Stimulated activated CD4-positive, alpha-beta T cell treated with anti-CD3 and anti-CD28 coated beads, Interleukin-1b, Interleukin-23, amount 100 ng/mL, for 24 hours (primary cell): ENCODE measurements around the gene WSB1.

Experiments
- DNase-seq, 4 experiments: peaks; one replicate each; pipeline ENCODE4 v3.0.0-alpha.2; 2020; ENCODE audit warnings: low read depth in 4 of 4, low spot score in 1 of 4

The WSB1 gene

GRCh38 chr17:27354491-27355081, 60.7 kb downstream of the WSB1 start:
- no peak for DNase-seq

- DNase-seq, result no peak
Observed at GRCh38 chr17:27355419-27355818, 61.5 kb downstream of the WSB1 start.

- DNase-seq, result no peak
Observed at GRCh38 chr17:27356091-27356705, 62.3 kb downstream of the WSB1 start.

- DNase-seq, result no peak
Observed at GRCh38 chr17:27357236-27357635, 63.3 kb downstream of the WSB1 start.

- no peak for DNase-seq
Observed at GRCh38 chr17:27360507-27360906, 66.6 kb downstream of the WSB1 start.

- DNase-seq, result no peak
Observed at GRCh38 chr17:27361695-27362094, 67.8 kb downstream of the WSB1 start.

- DNase-seq, result no peak
Observed at GRCh38 chr17:27362503-27362902, 68.6 kb downstream of the WSB1 start.

- DNase-seq, result no peak
Observed at GRCh38 chr17:27362909-27363308, 69.0 kb downstream of the WSB1 start.

- no peak for DNase-seq
Observed at GRCh38 chr17:27363326-27363725, 69.4 kb downstream of the WSB1 start.
